DOHH2 (cell line): ENCODE results near the gene DYNLT5.

Experiments
- CTCF ChIP-seq: fragments of 200-600 bp; sonication (generic); IDR thresholded peaks from one replicate; pipeline ENCODE4 v1.5.1; 2014; ENCODE audit warnings: antibody characterized with exemption, mild to moderate bottlenecking, low read depth, low read length; ENCODE audit not compliant: poor library complexity, severe bottlenecking
- EZH2phosphoT487 ChIP-seq: fragments of 200-600 bp; sonication (generic); IDR thresholded peaks from 2 replicates; pipeline ENCODE4 v1.6.1; 2017; ENCODE audit warnings: borderline replicate concordance, mild to moderate bottlenecking, antibody characterized with exemption, low read length, moderate library complexity, mixed read lengths

GRCh38 chr1:66725885-66726665 is 26.2 kb upstream of the DYNLT5 start:
- TF ChIP-seq CTCF (peak; percentile 97), EZH2phosphoT487 (no peak)
